ENCODE data around the gene CCDC88B.

CCDC88B gene

DNA sequence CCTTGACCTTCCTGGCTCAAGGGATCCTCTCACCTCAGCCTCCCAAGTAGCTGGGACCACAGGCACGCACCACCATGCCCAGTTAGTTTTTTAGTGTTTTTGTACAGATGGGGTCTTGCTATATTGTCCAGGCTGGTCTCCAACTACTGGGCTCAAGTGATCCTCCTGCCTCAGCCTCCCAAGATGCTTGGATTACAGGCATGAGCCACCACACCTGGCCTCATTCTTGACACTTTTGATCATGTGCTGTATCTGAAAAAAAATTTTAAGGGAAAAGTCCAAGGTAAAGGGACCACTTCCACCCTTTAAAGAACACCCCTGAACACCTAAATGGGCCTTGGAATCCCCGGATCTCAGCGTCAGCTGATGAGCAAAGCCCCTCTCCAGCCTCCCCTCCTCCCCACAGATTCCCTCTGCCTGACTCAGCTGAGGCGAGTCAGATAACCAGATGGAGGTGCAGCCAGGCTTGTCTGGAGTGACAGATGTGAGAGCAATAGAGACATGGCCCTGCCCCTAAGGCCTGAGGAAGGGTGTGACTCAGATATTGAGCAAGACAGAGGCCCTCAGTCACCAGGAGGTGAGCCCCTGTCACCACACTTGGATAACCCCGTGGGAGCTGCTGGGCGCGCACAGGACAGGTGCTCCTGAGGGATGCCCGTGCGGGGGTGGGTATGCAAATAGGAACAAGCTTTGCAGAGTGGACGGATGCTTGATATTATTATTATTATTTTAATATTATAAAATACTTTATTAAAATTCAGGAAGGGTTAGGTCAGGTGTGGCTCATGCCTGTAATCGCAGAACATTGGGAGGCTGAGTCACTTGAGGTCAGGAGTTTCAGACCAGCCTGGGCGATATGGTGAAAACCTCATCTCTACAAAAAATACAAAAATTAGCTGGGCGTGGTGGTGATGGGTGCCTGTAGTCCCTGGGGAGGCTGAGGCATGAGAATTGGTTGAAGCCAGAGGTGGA is 5.0 kb upstream of the CCDC88B start (continued):
- TF ChIP-seq SALL2 (tag by site-specific recombination; IDR thresholded peaks at IDR 0.05; ENCODE audit: borderline replicate concordance) (no peak), ZNF423 (tag by site-specific recombination; IDR thresholded peaks at IDR 0.05) (no peak), ZNF157 (tag by site-specific recombination; IDR thresholded peaks at IDR 0.05) (no peak), ZNF311 (tag by site-specific recombination; IDR thresholded peaks at IDR 0.05; ENCODE audit: borderline replicate concordance) (no peak), KLF9 (tag by site-specific recombination; IDR thresholded peaks at IDR 0.05; ENCODE audit: low read depth) (no peak), SP7 (tag by site-specific recombination; IDR thresholded peaks at IDR 0.05) (peak; percentile 64; the same call in 1 of the 2 replicates), ZNF23 (tag by site-specific recombination; IDR thresholded peaks at IDR 0.05; ENCODE audit: borderline replicate concordance) (no peak), KLF10 (tag by site-specific recombination; IDR thresholded peaks at IDR 0.05) (peak; percentile 87), ZNF138 (tag by site-specific recombination; IDR thresholded peaks at IDR 0.05; ENCODE audit: borderline replicate concordance) (no peak), ZNF791 (tag by site-specific recombination; IDR thresholded peaks at IDR 0.05) (no peak), HOXD13 (CRISPR knock-in tag; IDR thresholded peaks at IDR 0.05; ENCODE audit: borderline replicate concordance) (no peak), GLIS1 (tag by site-specific recombination; IDR thresholded peaks at IDR 0.05) (peak; percentile 77), ZNF473 (tag by site-specific recombination; IDR thresholded peaks at IDR 0.05) (no peak), ZNF274 (IDR thresholded peaks at IDR 0.05; ENCODE audit: low read length) (no peak), ZNF274 (tag by site-specific recombination; IDR thresholded peaks at IDR 0.05; ENCODE audit: borderline replicate concordance) (no peak), ZFP37 (tag by site-specific recombination; IDR thresholded peaks at IDR 0.05) (no peak), ZBTB20 (tag by site-specific recombination; IDR thresholded peaks at IDR 0.05) (no peak), ZNF169 (tag by site-specific recombination; IDR thresholded peaks at IDR 0.05) (no peak), GFI1B (tag by site-specific recombination; IDR thresholded peaks at IDR 0.05) (no peak), EGR2 (tag by site-specific recombination; IDR thresholded peaks at IDR 0.05; ENCODE audit: low read depth) (no peak)
- TF ChIP-seq, protein P1, sequence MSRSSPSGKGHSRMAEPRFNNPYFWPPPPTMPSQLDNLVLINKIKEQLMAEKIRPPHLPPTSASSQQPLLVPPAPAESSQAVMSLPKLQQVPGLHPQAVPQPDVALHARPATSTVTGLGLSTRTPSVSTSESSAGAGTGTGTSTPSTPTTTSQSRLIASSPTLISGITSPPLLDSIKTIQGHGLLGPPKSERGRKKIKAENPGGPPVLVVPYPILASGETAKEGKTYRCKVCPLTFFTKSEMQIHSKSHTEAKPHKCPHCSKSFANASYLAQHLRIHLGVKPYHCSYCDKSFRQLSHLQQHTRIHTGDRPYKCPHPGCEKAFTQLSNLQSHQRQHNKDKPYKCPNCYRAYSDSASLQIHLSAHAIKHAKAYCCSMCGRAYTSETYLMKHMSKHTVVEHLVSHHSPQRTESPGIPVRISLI (tag by site-specific recombination; IDR thresholded peaks at IDR 0.05): no peak
- TF ChIP-seq, protein P2, sequence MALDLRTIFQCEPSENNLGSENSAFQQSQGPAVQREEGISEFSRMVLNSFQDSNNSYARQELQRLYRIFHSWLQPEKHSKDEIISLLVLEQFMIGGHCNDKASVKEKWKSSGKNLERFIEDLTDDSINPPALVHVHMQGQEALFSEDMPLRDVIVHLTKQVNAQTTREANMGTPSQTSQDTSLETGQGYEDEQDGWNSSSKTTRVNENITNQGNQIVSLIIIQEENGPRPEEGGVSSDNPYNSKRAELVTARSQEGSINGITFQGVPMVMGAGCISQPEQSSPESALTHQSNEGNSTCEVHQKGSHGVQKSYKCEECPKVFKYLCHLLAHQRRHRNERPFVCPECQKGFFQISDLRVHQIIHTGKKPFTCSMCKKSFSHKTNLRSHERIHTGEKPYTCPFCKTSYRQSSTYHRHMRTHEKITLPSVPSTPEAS (tag by site-specific recombination; IDR thresholded peaks at IDR 0.05): no peak
- TF ChIP-seq, protein P3, sequence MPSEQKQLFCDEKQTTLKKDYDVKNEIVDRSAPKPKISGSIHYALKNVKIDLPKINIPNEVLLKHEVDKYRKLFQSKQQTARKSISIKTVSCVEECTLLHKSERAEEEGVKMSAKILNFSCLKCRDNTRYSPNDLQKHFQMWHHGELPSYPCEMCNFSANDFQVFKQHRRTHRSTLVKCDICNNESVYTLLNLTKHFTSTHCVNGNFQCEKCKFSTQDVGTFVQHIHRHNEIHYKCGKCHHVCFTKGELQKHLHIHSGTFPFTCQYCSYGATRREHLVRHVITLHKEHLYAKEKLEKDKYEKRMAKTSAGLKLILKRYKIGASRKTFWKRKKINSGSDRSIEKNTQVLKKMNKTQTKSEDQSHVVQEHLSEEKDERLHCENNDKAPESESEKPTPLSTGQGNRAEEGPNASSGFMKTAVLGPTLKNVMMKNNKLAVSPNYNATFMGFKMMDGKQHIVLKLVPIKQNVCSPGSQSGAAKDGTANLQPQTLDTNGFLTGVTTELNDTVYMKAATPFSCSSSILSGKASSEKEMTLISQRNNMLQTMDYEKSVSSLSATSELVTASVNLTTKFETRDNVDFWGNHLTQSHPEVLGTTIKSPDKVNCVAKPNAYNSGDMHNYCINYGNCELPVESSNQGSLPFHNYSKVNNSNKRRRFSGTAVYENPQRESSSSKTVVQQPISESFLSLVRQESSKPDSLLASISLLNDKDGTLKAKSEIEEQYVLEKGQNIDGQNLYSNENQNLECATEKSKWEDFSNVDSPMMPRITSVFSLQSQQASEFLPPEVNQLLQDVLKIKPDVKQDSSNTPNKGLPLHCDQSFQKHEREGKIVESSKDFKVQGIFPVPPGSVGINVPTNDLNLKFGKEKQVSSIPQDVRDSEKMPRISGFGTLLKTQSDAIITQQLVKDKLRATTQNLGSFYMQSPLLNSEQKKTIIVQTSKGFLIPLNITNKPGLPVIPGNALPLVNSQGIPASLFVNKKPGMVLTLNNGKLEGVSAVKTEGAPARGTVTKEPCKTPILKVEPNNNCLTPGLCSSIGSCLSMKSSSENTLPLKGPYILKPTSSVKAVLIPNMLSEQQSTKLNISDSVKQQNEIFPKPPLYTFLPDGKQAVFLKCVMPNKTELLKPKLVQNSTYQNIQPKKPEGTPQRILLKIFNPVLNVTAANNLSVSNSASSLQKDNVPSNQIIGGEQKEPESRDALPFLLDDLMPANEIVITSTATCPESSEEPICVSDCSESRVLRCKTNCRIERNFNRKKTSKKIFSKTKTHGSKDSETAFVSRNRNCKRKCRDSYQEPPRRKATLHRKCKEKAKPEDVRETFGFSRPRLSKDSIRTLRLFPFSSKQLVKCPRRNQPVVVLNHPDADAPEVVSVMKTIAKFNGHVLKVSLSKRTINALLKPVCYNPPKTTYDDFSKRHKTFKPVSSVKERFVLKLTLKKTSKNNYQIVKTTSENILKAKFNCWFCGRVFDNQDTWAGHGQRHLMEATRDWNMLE (tag by site-specific recombination; conservative IDR thresholded peaks at IDR 0.05; ENCODE audit: low read depth): no peak
- TF ChIP-seq, protein P4, sequence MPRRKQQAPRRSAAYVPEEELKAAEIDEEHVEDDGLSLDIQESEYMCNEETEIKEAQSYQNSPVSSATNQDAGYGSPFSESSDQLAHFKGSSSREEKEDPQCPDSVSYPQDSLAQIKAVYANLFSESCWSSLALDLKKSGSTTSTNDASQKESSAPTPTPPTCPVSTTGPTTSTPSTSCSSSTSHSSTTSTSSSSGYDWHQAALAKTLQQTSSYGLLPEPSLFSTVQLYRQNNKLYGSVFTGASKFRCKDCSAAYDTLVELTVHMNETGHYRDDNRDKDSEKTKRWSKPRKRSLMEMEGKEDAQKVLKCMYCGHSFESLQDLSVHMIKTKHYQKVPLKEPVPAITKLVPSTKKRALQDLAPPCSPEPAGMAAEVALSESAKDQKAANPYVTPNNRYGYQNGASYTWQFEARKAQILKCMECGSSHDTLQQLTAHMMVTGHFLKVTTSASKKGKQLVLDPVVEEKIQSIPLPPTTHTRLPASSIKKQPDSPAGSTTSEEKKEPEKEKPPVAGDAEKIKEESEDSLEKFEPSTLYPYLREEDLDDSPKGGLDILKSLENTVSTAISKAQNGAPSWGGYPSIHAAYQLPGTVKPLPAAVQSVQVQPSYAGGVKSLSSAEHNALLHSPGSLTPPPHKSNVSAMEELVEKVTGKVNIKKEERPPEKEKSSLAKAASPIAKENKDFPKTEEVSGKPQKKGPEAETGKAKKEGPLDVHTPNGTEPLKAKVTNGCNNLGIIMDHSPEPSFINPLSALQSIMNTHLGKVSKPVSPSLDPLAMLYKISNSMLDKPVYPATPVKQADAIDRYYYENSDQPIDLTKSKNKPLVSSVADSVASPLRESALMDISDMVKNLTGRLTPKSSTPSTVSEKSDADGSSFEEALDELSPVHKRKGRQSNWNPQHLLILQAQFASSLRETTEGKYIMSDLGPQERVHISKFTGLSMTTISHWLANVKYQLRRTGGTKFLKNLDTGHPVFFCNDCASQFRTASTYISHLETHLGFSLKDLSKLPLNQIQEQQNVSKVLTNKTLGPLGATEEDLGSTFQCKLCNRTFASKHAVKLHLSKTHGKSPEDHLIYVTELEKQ (tag by site-specific recombination; IDR thresholded peaks at IDR 0.05; ENCODE audit: borderline replicate concordance): peak; percentile 28; the same call in 1 of the 2 replicates
- TF ChIP-seq, protein P5, sequence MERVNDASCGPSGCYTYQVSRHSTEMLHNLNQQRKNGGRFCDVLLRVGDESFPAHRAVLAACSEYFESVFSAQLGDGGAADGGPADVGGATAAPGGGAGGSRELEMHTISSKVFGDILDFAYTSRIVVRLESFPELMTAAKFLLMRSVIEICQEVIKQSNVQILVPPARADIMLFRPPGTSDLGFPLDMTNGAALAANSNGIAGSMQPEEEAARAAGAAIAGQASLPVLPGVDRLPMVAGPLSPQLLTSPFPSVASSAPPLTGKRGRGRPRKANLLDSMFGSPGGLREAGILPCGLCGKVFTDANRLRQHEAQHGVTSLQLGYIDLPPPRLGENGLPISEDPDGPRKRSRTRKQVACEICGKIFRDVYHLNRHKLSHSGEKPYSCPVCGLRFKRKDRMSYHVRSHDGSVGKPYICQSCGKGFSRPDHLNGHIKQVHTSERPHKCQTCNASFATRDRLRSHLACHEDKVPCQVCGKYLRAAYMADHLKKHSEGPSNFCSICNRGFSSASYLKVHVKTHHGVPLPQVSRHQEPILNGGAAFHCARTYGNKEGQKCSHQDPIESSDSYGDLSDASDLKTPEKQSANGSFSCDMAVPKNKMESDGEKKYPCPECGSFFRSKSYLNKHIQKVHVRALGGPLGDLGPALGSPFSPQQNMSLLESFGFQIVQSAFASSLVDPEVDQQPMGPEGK (tag by site-specific recombination; IDR thresholded peaks at IDR 0.05): peak; percentile 62; the same call in 1 of the 2 replicates
